IMR-90 (cell line): ENCODE results near the gene SEC24A. TPM values are rescaled to one million over a fixed set of nuclear protein-coding genes. Genes with fewer than 3 reads are reported as not detected.
A peak's percentile ranks its signal among the peaks of the same experiment; 100 is the strongest.

Experiments used
- ATAC-seq: fragments of 200-7000 bp; cut with Tn5 transposase; 2 replicates; pipeline ENCODE4 v1.9.1; 2020; ENCODE audit warnings: low read depth, mild to moderate bottlenecking, moderate library complexity
- BruUV-seq: library from RNA; stranded (reverse); fragments of 400-500 nt; replicated peaks from 2 replicates; lab custom pipeline; 2021; lab: Mats Ljungman, UMichigan
- CTCF ChIA-PET: fragments of 300-600 bp; formaldehyde crosslinking; extraction: SDS; loops from one replicate; lab custom pipeline; 2021; ENCODE audit warnings: antibody characterized with exemption; lab: Yijun Ruan, JAX
- POLR2A ChIA-PET: fragments of 300-600 bp; sonication (Branson Sonifier 250); formaldehyde crosslinking; loops from one replicate; lab custom pipeline; 2022; ENCODE audit warnings: antibody characterized with exemption; ENCODE audit not compliant: unreplicated experiment; lab: Charles Lee
- DNase-seq: peaks from one replicate; pipeline ENCODE4 v3.0.0; 2013
- H2AFZ ChIP-seq: replicated peaks from 2 replicates; pipeline ENCODE3; 2013; ENCODE audit warnings: low read length, mild to moderate bottlenecking; ENCODE audit not compliant: poor library complexity
- H2AK5ac ChIP-seq: 2 replicates; pipeline ENCODE4 v1.6.1; 2013; ENCODE audit warnings: low read depth, low read length, inconsistent platforms
- H2AK9ac ChIP-seq: replicated peaks from 2 replicates; pipeline ENCODE3; 2013; ENCODE audit warnings: mild to moderate bottlenecking, low read depth, low read length, moderate library complexity; ENCODE audit not compliant: poor library complexity
- H2BK120ac ChIP-seq: 2 replicates; pipeline ENCODE4 v1.6.1; 2013; ENCODE audit warnings: low read depth, low read length, inconsistent platforms
- H2BK15ac ChIP-seq: 3 replicates; pipeline ENCODE4 v1.6.1; 2013; ENCODE audit warnings: low read depth, low read length, inconsistent platforms
- H2BK20ac ChIP-seq: 2 replicates; pipeline ENCODE4 v1.6.1; 2013; ENCODE audit warnings: low read depth, mild to moderate bottlenecking, inconsistent platforms, low read length, moderate library complexity
- H2BK5ac ChIP-seq: 2 replicates; pipeline ENCODE4 v1.6.1; 2013; ENCODE audit warnings: mild to moderate bottlenecking, low read depth, low read length, inconsistent platforms; ENCODE audit not compliant: poor library complexity, severe bottlenecking
- H3K14ac ChIP-seq: replicated peaks from 2 replicates; pipeline ENCODE4 v1.6.1; 2013; ENCODE audit warnings: low read depth, low read length, inconsistent platforms
- H3K18ac ChIP-seq: 2 replicates; pipeline ENCODE4 v1.6.1; 2013; ENCODE audit warnings: low read depth, low read length, control low read depth
- H3K23ac ChIP-seq: 2 replicates; pipeline ENCODE4 v1.6.1; 2013; ENCODE audit warnings: low read depth, low read length, inconsistent platforms
- H3K27ac ChIP-seq: 2 replicates; pipeline ENCODE4 v1.5.1; 2013; ENCODE audit warnings: mild to moderate bottlenecking, control low read depth, low read length; ENCODE audit not compliant: insufficient read depth
- H3K27me3 ChIP-seq: 2 replicates; pipeline ENCODE4 v1.6.1; 2013; ENCODE audit warnings: low read length; ENCODE audit not compliant: control insufficient read depth, insufficient read depth
- H3K36me3 ChIP-seq: 2 replicates; pipeline ENCODE4 v1.6.1; 2013; ENCODE audit warnings: low read length, mixed read lengths; ENCODE audit not compliant: control insufficient read depth, insufficient read depth
- H3K4ac ChIP-seq: 2 replicates; pipeline ENCODE4 v1.6.1; 2013; ENCODE audit warnings: low read depth, low read length, inconsistent platforms
- H3K4me1 ChIP-seq: 2 replicates; pipeline ENCODE4 v1.6.1; 2013; ENCODE audit warnings: low read length, mixed read lengths; ENCODE audit not compliant: control insufficient read depth, insufficient read depth
- H3K4me2 ChIP-seq: 2 replicates; pipeline ENCODE4 v1.6.1; 2013; ENCODE audit warnings: low read depth, mild to moderate bottlenecking, control low read depth, low read length, moderate library complexity
- H3K4me3 ChIP-seq: 2 replicates; pipeline ENCODE4 v1.5.1; 2013; ENCODE audit warnings: low read depth, mild to moderate bottlenecking, control low read depth, low read length, moderate library complexity; ENCODE audit not compliant: insufficient read depth
- H3K56ac ChIP-seq: 2 replicates; pipeline ENCODE4 v1.6.1; 2013; ENCODE audit warnings: low read length, inconsistent platforms; ENCODE audit not compliant: insufficient read depth; ENCODE audit errors: extremely low read depth
- H3K79me1 ChIP-seq, 2 experiments: 2 replicates each; pipeline ENCODE4 v1.6.1; 2013; ENCODE audit warnings: low read length in 2 of 2, inconsistent platforms in 1 of 2, low read depth in 1 of 2
- H3K9ac ChIP-seq: 2 replicates; pipeline ENCODE4 v1.6.1; 2013; ENCODE audit warnings: low read depth, low read length, control low read depth
- H3K9me1 ChIP-seq: 2 replicates; pipeline ENCODE4 v1.6.1; 2013; ENCODE audit warnings: low read length, inconsistent platforms; ENCODE audit not compliant: insufficient read depth
- H3K9me3 ChIP-seq: 2 replicates; pipeline ENCODE4 v1.6.1; 2013; ENCODE audit warnings: low read length; ENCODE audit not compliant: control insufficient read depth, insufficient read depth
- H4K20me1 ChIP-seq: 2 replicates; pipeline ENCODE4 v1.6.1; 2013; ENCODE audit warnings: low read length, inconsistent platforms; ENCODE audit not compliant: insufficient read depth
- H4K5ac ChIP-seq: 2 replicates; pipeline ENCODE4 v1.6.1; 2013; ENCODE audit warnings: mild to moderate bottlenecking, low read depth, low read length, control low read depth
- H4K8ac ChIP-seq, 2 experiments: 2 replicates each; pipeline ENCODE4 v1.6.1; 2013; ENCODE audit warnings: low read depth in 2 of 2, low read length in 2 of 2, control low read depth in 1 of 2, inconsistent platforms in 1 of 2
- H4K91ac ChIP-seq: 2 replicates; pipeline ENCODE4 v1.6.1; 2013; ENCODE audit warnings: low read depth, low read length, inconsistent platforms; ENCODE audit not compliant: insufficient read depth
- CEBPB ChIP-seq: IDR thresholded peaks from 2 replicates; pipeline ENCODE4 v1.6.1; 2012; ENCODE audit warnings: low read depth, low read length, improper control_type of control experiment
- WGBS, 2 experiments: methylation state at CpG; one replicate each; pipeline versions ENCODE4 v1.1.5 to v1.1.7; 2013; ENCODE audit warnings: missing lambda C conversion rate in 2 of 2; ENCODE audit not compliant: insufficient read length in 1 of 2; ENCODE audit errors: extremely low coverage in 2 of 2; 5-methylcytosine and 5-hydroxymethylcytosine counted together
- dilution Hi-C: fragments of 300-500 bp; cut with HindIII; formaldehyde crosslinking; loops from one replicate; pipeline ENCODE4 v1.14.3; 2018; ENCODE audit warnings: low sequenced_read_pairs; ENCODE audit not compliant: unreplicated experiment
- in situ Hi-C: fragments of 300-500 bp; cut with MboI; formaldehyde crosslinking; loops from 3 replicates; pipeline ENCODE4 v1.14.3; 2019; ENCODE audit warnings: low sequenced_read_pairs, inconsistent platforms, mixed read lengths
- intact Hi-C: fragments of 100-400 bp; cut with micrococcal nuclease; formaldehyde crosslinking; loops from 2 replicates; pipeline ENCODE4 v1.10.0; 2022
- polyA plus RNA-seq, 3 experiments: library from polyadenylated mRNA; depleted of rRNA; stranded (reverse); fragments of >200 nt; gene quantifications; 2 replicates each; pipeline ENCODE4 v1.2.3, GENCODE V29; 2012; ENCODE audit warnings: low replicate concordance in 1 of 3
- total RNA-seq: library from RNA; depleted of rRNA; stranded (reverse); fragments of >200 nt; gene quantifications from 2 replicates; pipeline ENCODE4 v1.2.3, GENCODE V29; 2012
- TF ChIP-seq, protein P1 (sequence below): fragments of 150-350 bp; IDR thresholded peaks from 2 replicates; pipeline ENCODE4 v1.6.1; 2017; ENCODE audit warnings: mild to moderate bottlenecking, antibody characterized with exemption, low read length, low read depth

SEC24A gene
- total and polyA plus RNA-seq, 2 of the 4 experiments (the other 2 are of a cell fraction): 23.9 to 28.1 TPM

- Histone ChIP-seq H2AK9ac (no peak overlapping the region), H2BK15ac (no peak overlapping the region), H3K9me1 (no peaks in the 10 kb centered on the region), H3K4ac (no peak overlapping the region), H3K36me3 (peaks cover 36% of the 10 kb centered on the region), H3K27ac (no peak overlapping the region), H3K4me1 (peaks cover 4% of the 10 kb centered on the region), H2AK5ac (no peak overlapping the region), H4K91ac (no peak overlapping the region), H3K56ac (no peak overlapping the region), H3K23ac (no peak overlapping the region), H2BK20ac (no peak overlapping the region), H2BK120ac (no peak overlapping the region), H3K9me3 (no peaks in the 10 kb centered on the region), H4K5ac (no peak overlapping the region), H3K4me2 (no peak overlapping the region), H3K27me3 (no peaks in the 10 kb centered on the region), H4K8ac (no peak overlapping the region), H2AFZ (no peak overlapping the region), H3K9ac (no peak overlapping the region), H3K79me1 (no peaks in the 10 kb centered on the region), H2BK5ac (no peak overlapping the region), H4K20me1 (no peaks in the 10 kb centered on the region), H3K14ac (no peak overlapping the region), H3K18ac (no peak overlapping the region), H3K4me3 (no peak overlapping the region)
- DNase-seq (no peak), ATAC-seq (no peak)
- ChIA-PET POLR2A (no interaction called here), CTCF (interaction anchor here (0.6 kb wide), 1 partner anchor 14 kb away, joined by 3 read pairs; no protein-coding TSS in a partner anchor)
- TF ChIP-seq CEBPB: peak; percentile 53; the same call in 1 of the 2 replicates
- TF ChIP-seq, protein P1, sequence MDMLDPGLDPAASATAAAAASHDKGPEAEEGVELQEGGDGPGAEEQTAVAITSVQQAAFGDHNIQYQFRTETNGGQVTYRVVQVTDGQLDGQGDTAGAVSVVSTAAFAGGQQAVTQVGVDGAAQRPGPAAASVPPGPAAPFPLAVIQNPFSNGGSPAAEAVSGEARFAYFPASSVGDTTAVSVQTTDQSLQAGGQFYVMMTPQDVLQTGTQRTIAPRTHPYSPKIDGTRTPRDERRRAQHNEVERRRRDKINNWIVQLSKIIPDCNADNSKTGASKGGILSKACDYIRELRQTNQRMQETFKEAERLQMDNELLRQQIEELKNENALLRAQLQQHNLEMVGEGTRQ: no peak
- no CpG with 5 or more reads among the region's 5 CpGs for WGBS, 2 experiments
- dilution Hi-C loops: no loop called here
- in situ Hi-C loops: no loop called here
- intact Hi-C loops: no loop called here
- BruUV-seq: no TSS peak
These were observed 41.9 kb upstream of the SEC24A start for GRCh38 chr5:134606726-134607125.
